ENCODE measurements around the gene CDK18.

- no peak for TF ChIP-seq CTCF (IDR thresholded peaks at IDR 0.05)
- TF ChIP-seq POLR2A (IDR thresholded peaks at IDR 0.05): no peak
- no peak for TF ChIP-seq POLR2AphosphoS5 (IDR thresholded peaks at IDR 0.05)
Observed at GRCh38 chr1:205465392-205465791, 39.1 kb upstream of the CDK18 start.
